HepG2 (cell line): ENCODE data around the gene DHX58. TPM values are rescaled to one million over a fixed set of nuclear protein-coding genes. Genes with fewer than 3 reads are reported as not detected.
A peak's percentile ranks its signal among the peaks of the same experiment; 100 is the strongest.

Source experiments
- ATAC-seq: fragments of 200-7000 bp; cut with Tn5 transposase; 3 replicates; pipeline ENCODE4 v1.9.1; 2020; ENCODE audit warnings: mild to moderate bottlenecking, moderate library complexity
- BruUV-seq: library from RNA; stranded (reverse); fragments of 400-500 nt; replicated peaks from 2 replicates; lab custom pipeline; 2021; lab: Mats Ljungman, UMichigan
- CTCF ChIA-PET: fragments of 300-600 bp; formaldehyde crosslinking; extraction: SDS; loops from one replicate; lab custom pipeline; 2021; ENCODE audit warnings: low total read pairs, inconsistent platforms, low intra/inter-chr PET ratio; lab: Yijun Ruan, JAX
- POLR2A ChIA-PET: fragments of 350-600 bp; sonication (Branson Sonifier 250); formaldehyde crosslinking; loops from one replicate; lab custom pipeline; 2020; ENCODE audit warnings: antibody characterized with exemption, inconsistent platforms; lab: Yijun Ruan, JAX
- DNase-seq: peaks from one replicate; pipeline ENCODE4 v3.0.0-alpha.2; 2015; ENCODE audit warnings: low spot score
- FAIRE-seq: peaks from 3 replicates; lab custom pipeline; 2011; peaks lifted over from hg19 to GRCh38; lab: Jason Lieb, UNC
- H2AFZ ChIP-seq: one replicate; pipeline ENCODE4 v1.6.1; 2011; ENCODE audit warnings: low read length, inconsistent platforms
- H3K27ac ChIP-seq: fragments of 300-600 bp; 3 replicates; pipeline ENCODE4 v1.8.0; 2011; ENCODE audit warnings: mixed run types, mild to moderate bottlenecking, mixed read lengths, low read length, inconsistent platforms; ENCODE audit not compliant: insufficient read depth; ENCODE audit errors: extremely low read length
- H3K27me3 ChIP-seq, 2 experiments: fragments of 200-600 bp in 1 of 2; 2 replicates in 1 of 2; 3 replicates in 1 of 2; pipeline versions ENCODE4 v1.6.0 to v1.8.0; 2011; ENCODE audit warnings: low read length in 2 of 2, mild to moderate bottlenecking in 2 of 2, moderate library complexity in 2 of 2, inconsistent platforms in 1 of 2; ENCODE audit not compliant: insufficient read depth in 2 of 2, control insufficient read depth in 1 of 2
- H3K36me3 ChIP-seq, 2 experiments: fragments of 200-600 bp in 1 of 2; replicated peaks in 1 of 2; 2 replicates in 1 of 2; 3 replicates in 1 of 2; pipeline versions ENCODE4 v1.5.1 to v1.8.0; 2011; ENCODE audit warnings: low read length in 2 of 2, inconsistent platforms in 1 of 2; ENCODE audit not compliant: insufficient read depth in 2 of 2, control insufficient read depth in 1 of 2
- H3K4me1 ChIP-seq: 2 replicates; pipeline ENCODE4 v1.5.1; 2012; ENCODE audit warnings: low read length, inconsistent platforms; ENCODE audit not compliant: insufficient read depth
- H3K4me2 ChIP-seq: 2 replicates; pipeline ENCODE4 v1.6.0; 2011; ENCODE audit warnings: low read depth, low read length, inconsistent platforms
- H3K4me3 ChIP-seq, 3 experiments: fragments of 200-600 bp in 1 of 3; sonication (generic), shearing (Covaris generic) in 1 of 3; replicated peaks in 1 of 3; 2 replicates each; pipeline ENCODE4 v1.5.1; 2011 to 2016; ENCODE audit warnings: low read length in 3 of 3, inconsistent platforms in 2 of 3, low read depth in 2 of 3, mild to moderate bottlenecking in 2 of 3, control low read depth in 1 of 3, mixed read lengths in 1 of 3; ENCODE audit not compliant: insufficient read depth in 1 of 3
- H3K79me2 ChIP-seq: one replicate; pipeline ENCODE4 v1.6.1; 2011; ENCODE audit warnings: low read length, inconsistent platforms; ENCODE audit not compliant: insufficient read depth
- H3K9ac ChIP-seq: 2 replicates; pipeline ENCODE4 v1.6.0; 2011; ENCODE audit warnings: mild to moderate bottlenecking, low read depth, low read length, inconsistent platforms; ENCODE audit not compliant: insufficient read depth
- H3K9me3 ChIP-seq: 2 replicates; pipeline ENCODE4 v1.5.1; 2012; ENCODE audit warnings: mild to moderate bottlenecking, low read length
- H4K20me1 ChIP-seq: 2 replicates; pipeline ENCODE4 v1.6.0; 2011; ENCODE audit warnings: inconsistent platforms, mild to moderate bottlenecking, low read length, moderate library complexity; ENCODE audit not compliant: insufficient read depth
- KLF13 ChIP-seq: sonication (generic); formaldehyde crosslinking; IDR thresholded peaks from 2 replicates; pipeline ENCODE4 v1.4.0; 2020; ENCODE audit warnings: mild to moderate bottlenecking, missing genetic modification reagents
- MXI1 ChIP-seq: IDR thresholded peaks from 3 replicates; pipeline ENCODE4 v1.6.1; 2012; ENCODE audit warnings: low read depth, low read length, inconsistent platforms, borderline replicate concordance
- NCOA5 ChIP-seq: sonication (generic); formaldehyde crosslinking; IDR thresholded peaks from 2 replicates; pipeline ENCODE4 v1.4.0; 2020; ENCODE audit warnings: missing genetic modification reagents
- POGZ ChIP-seq: sonication (generic); formaldehyde crosslinking; IDR thresholded peaks from 2 replicates; pipeline ENCODE4 v1.4.0; 2020; ENCODE audit warnings: mild to moderate bottlenecking, missing genetic modification reagents
- STAG1 ChIP-seq: sonication (generic); formaldehyde crosslinking; IDR thresholded peaks from 2 replicates; pipeline ENCODE4 v1.4.0; 2020; ENCODE audit warnings: missing genetic modification reagents
- ZBTB7A ChIP-seq: sonication (generic); formaldehyde crosslinking; IDR thresholded peaks from 2 replicates; pipeline ENCODE4 v1.8.0; 2022; ENCODE audit warnings: mild to moderate bottlenecking, missing genetic modification reagents
- ZBTB7B ChIP-seq: sonication (generic); formaldehyde crosslinking; IDR thresholded peaks from 2 replicates; pipeline ENCODE4 v1.4.0; 2020; ENCODE audit warnings: missing genetic modification reagents
- ZNF510 ChIP-seq: sonication (generic); formaldehyde crosslinking; IDR thresholded peaks from 2 replicates; pipeline ENCODE4 v1.4.0; 2020; ENCODE audit warnings: low read depth, mild to moderate bottlenecking, missing genetic modification reagents
- ZNF569 ChIP-seq: sonication (generic); formaldehyde crosslinking; IDR thresholded peaks from 2 replicates; pipeline ENCODE4 v1.5.0; 2020; ENCODE audit warnings: mild to moderate bottlenecking, missing genetic modification reagents, moderate library complexity, borderline replicate concordance
- ZNF607 ChIP-seq: sonication (generic); formaldehyde crosslinking; IDR thresholded peaks from 2 replicates; pipeline ENCODE4 v1.5.1; 2020; ENCODE audit warnings: missing genetic modification reagents, mild to moderate bottlenecking, borderline replicate concordance
- ZNF652 ChIP-seq: IDR thresholded peaks from 2 replicates; pipeline ENCODE4 v1.6.1; 2016; ENCODE audit warnings: low read depth, borderline replicate concordance
- ZNF746 ChIP-seq: sonication (generic); formaldehyde crosslinking; IDR thresholded peaks from 2 replicates; pipeline ENCODE4 v1.8.0; 2022; ENCODE audit warnings: mild to moderate bottlenecking, missing genetic modification reagents
- ZNF841 ChIP-seq: sonication (generic); formaldehyde crosslinking; IDR thresholded peaks from 2 replicates; pipeline ENCODE4 v1.8.1; 2023; ENCODE audit warnings: missing genetic modification reagents, borderline replicate concordance
- ZSCAN29 ChIP-seq: sonication (generic); formaldehyde crosslinking; conservative IDR thresholded peaks from 2 replicates; pipeline ENCODE4 v1.4.0; 2020; ENCODE audit warnings: mild to moderate bottlenecking, missing genetic modification reagents
- WGBS: methylation state at CpG from one replicate; pipeline ENCODE4 v1.1.6; 2017; ENCODE audit warnings: low lambda C conversion rate; 5-methylcytosine and 5-hydroxymethylcytosine counted together
- in situ Hi-C: cut with HindIII; loops from 2 replicates; pipeline ENCODE4 v1.10.0; 2017; ENCODE audit warnings: low pct_unique_long_range_greater_than_20kb; ENCODE audit not compliant: extremely low pct_ligation_motif_present
- intact Hi-C: fragments of 100-400 bp; cut with micrococcal nuclease; formaldehyde crosslinking; loops from one replicate; pipeline ENCODE4 v1.10.0; 2022; ENCODE audit not compliant: unreplicated experiment
- polyA plus RNA-seq, 8 experiments: library from polyadenylated mRNA; depleted of rRNA in 3 of 8; stranded (reverse) in 7 of 8; unstranded in 1 of 8; fragments of >200 nt; fragmentation: Illumina TruSeq in 4 of 8; extraction: Trizol in 4 of 8; gene quantifications; 2 replicates each; pipeline versions ENCODE4 v1.2.1 to v1.2.3, GENCODE V29; 2011 to 2016; ENCODE audit warnings: low read depth in 4 of 8, missing spikeins in 1 of 8, mixed read lengths in 1 of 8; ENCODE audit not compliant: insufficient read depth in 1 of 8
- total RNA-seq, 5 experiments: library from RNA; depleted of rRNA; stranded (reverse); fragments of >200 nt; fragmentation: Illumina TruSeq; extraction: Trizol; gene quantifications; 2 replicates each; pipeline ENCODE4 v1.2.3, GENCODE V29; 2016; ENCODE audit warnings: low read depth in 1 of 5
- TF ChIP-seq, protein P1 (sequence below): sonication (generic); formaldehyde crosslinking; IDR thresholded peaks from 2 replicates; pipeline ENCODE4 v1.5.0; 2020; ENCODE audit warnings: mild to moderate bottlenecking, missing genetic modification reagents, moderate library complexity
- TF ChIP-seq, protein P2 (sequence below): sonication (generic); formaldehyde crosslinking; IDR thresholded peaks from 2 replicates; pipeline ENCODE4 v1.8.0; 2022; ENCODE audit warnings: low read depth, missing genetic modification reagents

DHX58 gene
- total and polyA plus RNA-seq, 2 of the 13 experiments (the other 11 are each of a cell fraction or from before 2014, with no cell fraction given): 6.7 to 7.8 TPM

DNA sequence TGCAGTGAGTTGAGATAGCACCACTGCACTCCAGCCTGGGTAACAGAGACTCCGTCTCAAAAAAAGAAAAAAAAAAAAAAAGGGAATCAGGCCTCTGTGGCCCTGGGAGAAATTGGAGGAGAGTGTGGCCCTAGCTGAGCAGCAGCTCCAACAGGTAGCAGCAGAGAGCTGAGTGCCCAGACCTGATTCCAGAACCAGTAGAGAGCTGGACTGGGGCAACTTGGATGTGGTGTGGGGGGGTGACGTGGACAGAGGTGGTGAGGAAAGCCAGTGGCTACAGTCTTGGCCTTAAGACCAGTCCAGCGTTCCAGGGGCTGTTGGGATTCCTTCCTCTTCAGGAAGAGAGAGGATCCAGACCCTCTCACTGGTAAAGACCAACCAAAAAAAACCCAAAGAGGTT, 11.7 kb upstream of the DHX58 start:
- Histone ChIP-seq H3K27ac (no peak overlapping the region), H3K9ac (no peak overlapping the region), H3K9me3 (no peaks in the 10 kb centered on the region), H3K27me3 (no peaks in the 10 kb centered on the region), H3K36me3 (peaks cover 22 to 42% of the 10 kb centered on the region in 2 experiments), H3K79me2 (no peaks in the 10 kb centered on the region), H3K4me2 (no peak overlapping the region), H4K20me1 (no peaks in the 10 kb centered on the region), H3K4me3 (no peak overlapping the region), H3K4me1 (peaks cover 20% of the 10 kb centered on the region), H2AFZ (no peak overlapping the region)
- BruUV-seq: no TSS peak
- no peak for DNase-seq
- FAIRE-seq: no peak
- intact Hi-C loops: loop anchor here (5.0 kb wide), 1 partner anchor 33 kb away; no protein-coding TSS in a partner anchor
- TF ChIP-seq ZSCAN29 (CRISPR knock-in tag) (no peak), ZNF569 (no peak), ZBTB7B (CRISPR knock-in tag) (no peak), ZNF841 (CRISPR knock-in tag) (no peak), ZNF746 (CRISPR knock-in tag) (no peak), ZBTB7A (no peak), KLF13 (CRISPR knock-in tag) (no peak), STAG1 (CRISPR knock-in tag) (0 out of 2 replicates have a peak, but pooled peaks have one; percentile 14), ZNF607 (CRISPR knock-in tag) (no peak), NCOA5 (CRISPR knock-in tag) (no peak), POGZ (CRISPR knock-in tag) (no peak), ZNF652 (CRISPR knock-in tag) (no peak), ZNF510 (CRISPR knock-in tag) (no peak), MXI1 (no peak)
- TF ChIP-seq, protein P1, sequence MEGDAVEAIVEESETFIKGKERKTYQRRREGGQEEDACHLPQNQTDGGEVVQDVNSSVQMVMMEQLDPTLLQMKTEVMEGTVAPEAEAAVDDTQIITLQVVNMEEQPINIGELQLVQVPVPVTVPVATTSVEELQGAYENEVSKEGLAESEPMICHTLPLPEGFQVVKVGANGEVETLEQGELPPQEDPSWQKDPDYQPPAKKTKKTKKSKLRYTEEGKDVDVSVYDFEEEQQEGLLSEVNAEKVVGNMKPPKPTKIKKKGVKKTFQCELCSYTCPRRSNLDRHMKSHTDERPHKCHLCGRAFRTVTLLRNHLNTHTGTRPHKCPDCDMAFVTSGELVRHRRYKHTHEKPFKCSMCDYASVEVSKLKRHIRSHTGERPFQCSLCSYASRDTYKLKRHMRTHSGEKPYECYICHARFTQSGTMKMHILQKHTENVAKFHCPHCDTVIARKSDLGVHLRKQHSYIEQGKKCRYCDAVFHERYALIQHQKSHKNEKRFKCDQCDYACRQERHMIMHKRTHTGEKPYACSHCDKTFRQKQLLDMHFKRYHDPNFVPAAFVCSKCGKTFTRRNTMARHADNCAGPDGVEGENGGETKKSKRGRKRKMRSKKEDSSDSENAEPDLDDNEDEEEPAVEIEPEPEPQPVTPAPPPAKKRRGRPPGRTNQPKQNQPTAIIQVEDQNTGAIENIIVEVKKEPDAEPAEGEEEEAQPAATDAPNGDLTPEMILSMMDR (CRISPR knock-in tag): peak; percentile 38; the same call in 1 of the 2 replicates
- TF ChIP-seq, protein P2, sequence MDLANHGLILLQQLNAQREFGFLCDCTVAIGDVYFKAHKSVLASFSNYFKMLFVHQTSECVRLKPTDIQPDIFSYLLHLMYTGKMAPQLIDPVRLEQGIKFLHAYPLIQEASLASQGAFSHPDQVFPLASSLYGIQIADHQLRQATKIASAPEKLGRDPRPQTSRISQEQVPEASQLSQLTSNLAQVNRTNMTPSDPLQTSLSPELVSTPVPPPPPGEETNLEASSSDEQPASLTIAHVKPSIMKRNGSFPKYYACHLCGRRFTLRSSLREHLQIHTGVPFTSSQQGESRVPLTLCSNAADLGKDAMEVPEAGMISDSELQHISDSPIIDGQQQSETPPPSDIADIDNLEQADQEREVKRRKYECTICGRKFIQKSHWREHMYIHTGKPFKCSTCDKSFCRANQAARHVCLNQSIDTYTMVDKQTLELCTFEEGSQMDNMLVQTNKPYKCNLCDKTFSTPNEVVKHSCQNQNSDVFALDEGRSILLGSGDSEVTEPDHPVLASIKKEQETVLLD (CRISPR knock-in tag): no peak
- ChIA-PET CTCF (no interaction called here), POLR2A (interaction anchor here (1.0 kb wide), 1 partner anchor 10 kb away, joined by 3 read pairs; no protein-coding TSS in a partner anchor)
- ATAC-seq: no peak
- 95% methylated on average over 3 of the region's 3 CpGs for WGBS
- in situ Hi-C loops: no loop called here
